Adrenal gland (tissue), 5 donors: ENCODE measurements around the gene CCDC28A.

Experiments used
- CTCF ChIP-seq, 6 experiments: fragments of 450-650 bp in 4 of 6; fragments of 200-600 bp in 2 of 6; sonication (generic) in 1 of 6; IDR thresholded peaks; 1 replicate in 5 of 6; 2 replicates in 1 of 6; pipeline versions ENCODE4 v1.5.1 to v1.8.0; 2016 to 2021; ENCODE audit warnings: antibody characterized with exemption in 6 of 6, mild to moderate bottlenecking in 2 of 6, moderate library complexity in 1 of 6
- POLR2A ChIP-seq, 2 donors: fragments of 450-650 bp; IDR thresholded peaks; one replicate each; pipeline ENCODE4 v1.6.1; 2017; ENCODE audit warnings: antibody characterized with exemption in 2 of 2, mild to moderate bottlenecking in 2 of 2, moderate library complexity in 1 of 2
- donor health status: DM: no; HTN: no; CAD: no.

- TF ChIP-seq CTCF (IDR thresholded peaks at IDR 0.05) (no peak), POLR2A (IDR thresholded peaks at IDR 0.05) (no peak)
These were observed 49.6 kb upstream of the CCDC28A start for GRCh38 chr6:138724015-138724414.
